ENCODE results near the gene ABCA1. TPM values are rescaled to one million over a fixed set of nuclear protein-coding genes. Genes with fewer than 3 reads are reported as not detected.
A peak's percentile ranks its signal among the peaks of the same experiment; 100 is the strongest.

ABCA1 gene
- total RNA-seq, 1 experiment from 2014 or later: 2.3 TPM

DNA sequence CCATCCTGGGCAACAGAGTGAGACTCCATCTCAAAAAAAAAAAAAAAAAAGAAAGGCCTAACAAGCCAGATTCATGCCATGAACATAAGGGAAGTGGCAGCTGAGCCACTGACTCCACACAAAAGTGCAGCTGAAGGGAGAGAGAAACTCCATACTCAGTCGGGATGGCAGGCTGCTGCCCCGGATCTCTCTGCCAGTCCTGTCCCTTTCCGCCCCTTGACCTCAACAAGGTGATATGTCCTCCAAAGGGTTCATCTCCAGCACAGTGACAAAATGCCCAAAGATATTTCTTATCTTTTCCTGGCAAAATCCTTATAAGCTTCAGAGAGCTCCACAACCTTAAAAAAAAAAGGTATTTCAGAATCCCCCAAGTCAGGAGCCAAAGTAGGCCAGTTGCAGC lies 52.6 kb downstream of the ABCA1 start:
- Histone ChIP-seq H3K4me1 (ENCODE audit: insufficient read depth, low read length) (peaks cover 33% of the 10 kb centered on the region), H3K79me2 (ENCODE audit: low read length) (no peaks in the 10 kb centered on the region), H4K20me1 (ENCODE audit: low read length) (no peaks in the 10 kb centered on the region), H3F3A (ENCODE audit: low read length, unreplicated experiment) (peaks cover 5% of the 10 kb centered on the region), H3K36me3 (ENCODE audit: low read depth, low read length) (no peaks in the 10 kb centered on the region), H3K27ac (ENCODE audit: low read length) (no peak overlapping the region), H2AFZ (ENCODE audit: low read length) (no peak overlapping the region), H3K4me3 (ENCODE audit: low read length) (no peak overlapping the region), H3K9me3 (ENCODE audit: low read length) (no peaks in the 10 kb centered on the region), H3K9me2 (replicated peaks; ENCODE audit: low read length) (no peaks in the 10 kb centered on the region), H3K27me3 (ENCODE audit: low read length) (no peaks in the 10 kb centered on the region), H3K4me2 (ENCODE audit: low read length) (no peak overlapping the region), H3K9ac (ENCODE audit: low read length) (no peak overlapping the region)
- no peak for TF ChIP-seq CTCF (conservative IDR thresholded peaks at IDR 0.05; ENCODE audit: low read depth, low read length)
- no peak for TF ChIP-seq EZH2phosphoT487 (IDR thresholded peaks at IDR 0.05; ENCODE audit: borderline replicate concordance, low read length)
- TF ChIP-seq EZH2 (IDR thresholded peaks at IDR 0.05; ENCODE audit: low read length, unreplicated experiment): no peak
- intact Hi-C loops (cut with micrococcal nuclease): no loop called here
- CTCF ChIA-PET: no interaction called here
- ATAC-seq: no peak
- BruUV-seq (replicated peaks): no TSS peak
- POLR2A ChIA-PET (ENCODE audit: unreplicated experiment): no interaction called here
- no peak for DNase-seq

DNA sequence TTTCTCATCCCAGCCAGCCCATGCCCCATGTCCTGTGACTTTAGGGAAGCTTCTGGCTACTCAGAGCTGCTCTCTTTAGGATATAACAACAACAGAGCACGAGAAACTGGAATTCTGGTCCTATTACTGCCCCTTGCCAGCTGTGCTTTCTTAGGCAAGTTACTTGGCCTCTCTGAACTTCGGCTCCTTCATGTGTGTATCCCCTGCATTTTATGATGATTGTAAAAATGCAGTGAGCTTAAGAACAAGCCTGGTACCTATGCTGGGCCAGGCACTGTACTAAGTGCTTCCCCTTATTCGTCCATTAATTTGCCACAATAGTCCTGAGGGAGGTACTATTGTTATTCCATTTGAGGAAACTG lies 54.5 kb downstream of the ABCA1 start:
- Histone ChIP-seq H3K27ac (ENCODE audit: low read length) (peak overlapping the region; percentile 98), H3K4me2 (ENCODE audit: low read length) (peak overlapping the region; percentile 68), H3F3A (ENCODE audit: low read length, unreplicated experiment) (peaks cover 5% of the 10 kb centered on the region), H3K9me3 (ENCODE audit: low read length) (no peaks in the 10 kb centered on the region), H3K4me3 (ENCODE audit: low read length) (no peak overlapping the region), H3K36me3 (ENCODE audit: low read depth, low read length) (no peaks in the 10 kb centered on the region), H3K4me1 (ENCODE audit: insufficient read depth, low read length) (peaks cover 52% of the 10 kb centered on the region), H4K20me1 (ENCODE audit: low read length) (no peaks in the 10 kb centered on the region), H3K9me2 (replicated peaks; ENCODE audit: low read length) (no peaks in the 10 kb centered on the region), H3K79me2 (ENCODE audit: low read length) (no peaks in the 10 kb centered on the region), H3K27me3 (ENCODE audit: low read length) (no peaks in the 10 kb centered on the region), H3K9ac (ENCODE audit: low read length) (peak overlapping the region; percentile 71), H2AFZ (ENCODE audit: low read length) (no peak overlapping the region)
- no peak for TF ChIP-seq CTCF (conservative IDR thresholded peaks at IDR 0.05; ENCODE audit: low read depth, low read length)
- no peak for TF ChIP-seq EZH2phosphoT487 (IDR thresholded peaks at IDR 0.05; ENCODE audit: borderline replicate concordance, low read length)
- no peak for TF ChIP-seq EZH2 (IDR thresholded peaks at IDR 0.05; ENCODE audit: low read length, unreplicated experiment)
- ChIA-PET POLR2A (ENCODE audit: unreplicated experiment) (interaction anchor here (0.6 kb wide), 1 partner anchor 53 kb away, joined by 3 read pairs; no protein-coding TSS in a partner anchor), CTCF (no interaction called here)
- DNase-seq: no peak
- no peak for ATAC-seq
- intact Hi-C loops (cut with micrococcal nuclease): no loop called here
- BruUV-seq (replicated peaks): no TSS peak

GRCh38 chr9:104872656-104873488 lies 55.1 kb downstream of the ABCA1 start:
- H3K36me3 ChIP-seq (ENCODE audit: low read depth, low read length): no peaks in the 10 kb centered on the region
- POLR2A ChIA-PET (ENCODE audit: unreplicated experiment): interaction anchor here (0.6 kb wide), 1 partner anchor 53 kb away, joined by 3 read pairs; no protein-coding TSS in a partner anchor
- H3K4me3 ChIP-seq (ENCODE audit: low read length): no peak overlapping the region
- BruUV-seq (replicated peaks): no TSS peak
- CTCF ChIA-PET: no interaction called here
- no peaks in the 10 kb centered on the region for H3K79me2 ChIP-seq (ENCODE audit: low read length)
- H3K4me2 ChIP-seq (ENCODE audit: low read length): peak overlapping the region; percentile 68
- H3K9me3 ChIP-seq (ENCODE audit: low read length): no peaks in the 10 kb centered on the region
- H4K20me1 ChIP-seq (ENCODE audit: low read length): no peaks in the 10 kb centered on the region
- H3K9me2 ChIP-seq (replicated peaks; ENCODE audit: low read length): no peaks in the 10 kb centered on the region
- peaks cover 55% of the 10 kb centered on the region for H3K4me1 ChIP-seq (ENCODE audit: insufficient read depth, low read length)
- no peak overlapping the region for H2AFZ ChIP-seq (ENCODE audit: low read length)
- H3K27ac ChIP-seq (ENCODE audit: low read length): peak overlapping the region; percentile 98
- intact Hi-C loops (cut with micrococcal nuclease): no loop called here
- no peaks in the 10 kb centered on the region for H3K27me3 ChIP-seq (ENCODE audit: low read length)
- ATAC-seq (peak; percentile 70), DNase-seq (peak; percentile 88)
- H3K9ac ChIP-seq (ENCODE audit: low read length): peak overlapping the region; percentile 71
- no peak for TF ChIP-seq EZH2phosphoT487 (IDR thresholded peaks at IDR 0.05; ENCODE audit: borderline replicate concordance, low read length)
- no peak for TF ChIP-seq EZH2 (IDR thresholded peaks at IDR 0.05; ENCODE audit: low read length, unreplicated experiment)
- TF ChIP-seq CTCF (conservative IDR thresholded peaks at IDR 0.05; ENCODE audit: low read depth, low read length): no peak
- H3F3A ChIP-seq (ENCODE audit: low read length, unreplicated experiment): peaks cover 5% of the 10 kb centered on the region

All from PC-3 (cell line).